Hepatocyte (in vitro differentiated cells): ENCODE measurements around the gene SLC29A3. TPM values are rescaled to one million over a fixed set of nuclear protein-coding genes. Genes with fewer than 3 reads are reported as not detected.

ENCODE experiments used
- DNase-seq: peaks from one replicate; pipeline ENCODE4 v3.0.0-alpha.2; 2016; ENCODE audit warnings: low spot score
- H2AFZ ChIP-seq: fragments of 200-600 bp; sonication (generic); 2 replicates; pipeline ENCODE4 v1.6.0; 2016; ENCODE audit warnings: antibody characterized with exemption, mild to moderate bottlenecking
- H3K27ac ChIP-seq: fragments of 200-600 bp; sonication (generic); 2 replicates; pipeline ENCODE4 v1.5.1; 2016; ENCODE audit warnings: mild to moderate bottlenecking
- H3K27me3 ChIP-seq: fragments of 200-600 bp; sonication (generic); 2 replicates; pipeline ENCODE4 v1.6.1; 2016
- H3K36me3 ChIP-seq: fragments of 200-600 bp; sonication (generic); replicated peaks from 2 replicates; pipeline ENCODE4 v1.5.1; 2016; ENCODE audit warnings: low read depth; ENCODE audit not compliant: insufficient read depth
- H3K4me1 ChIP-seq: fragments of 200-600 bp; sonication (generic); 2 replicates; pipeline ENCODE4 v1.5.1; 2016; ENCODE audit warnings: mild to moderate bottlenecking, moderate library complexity; ENCODE audit not compliant: insufficient read depth
- H3K4me2 ChIP-seq: fragments of 200-600 bp; sonication (generic); 2 replicates; pipeline ENCODE4 v1.6.0; 2016
- H3K4me3 ChIP-seq: fragments of 200-600 bp; sonication (generic); 2 replicates; pipeline ENCODE4 v1.5.1; 2016; ENCODE audit warnings: mild to moderate bottlenecking
- H3K79me2 ChIP-seq: fragments of 200-600 bp; sonication (generic); 2 replicates; pipeline ENCODE4 v1.6.0; 2017; ENCODE audit warnings: mild to moderate bottlenecking
- H3K9me2 ChIP-seq: fragments of 200-600 bp; sonication (generic); replicated peaks from 2 replicates; pipeline ENCODE4 v1.6.0; 2017; ENCODE audit warnings: mild to moderate bottlenecking; ENCODE audit not compliant: insufficient read depth
- H3K9me3 ChIP-seq: fragments of 200-600 bp; sonication (generic); 2 replicates; pipeline ENCODE4 v1.5.1; 2016; ENCODE audit warnings: low read depth, mild to moderate bottlenecking
- H4K20me1 ChIP-seq: fragments of 200-600 bp; sonication (generic); 2 replicates; pipeline ENCODE4 v1.6.0; 2016; ENCODE audit warnings: mild to moderate bottlenecking; ENCODE audit not compliant: insufficient read depth, poor library complexity, severe bottlenecking
- CTCF ChIP-seq: fragments of 200-600 bp; sonication (generic); IDR thresholded peaks from 2 replicates; pipeline ENCODE4 v1.5.1; 2016; ENCODE audit warnings: antibody characterized with exemption, mild to moderate bottlenecking; ENCODE audit not compliant: poor library complexity
- EZH2 ChIP-seq: fragments of 200-600 bp; sonication (generic); IDR thresholded peaks from 2 replicates; pipeline ENCODE4 v1.6.1; 2016; ENCODE audit warnings: antibody characterized with exemption, mild to moderate bottlenecking, borderline replicate concordance
- EZH2phosphoT487 ChIP-seq: fragments of 200-600 bp; sonication (generic); IDR thresholded peaks from one replicate; pipeline ENCODE4 v1.6.1; 2018; ENCODE audit warnings: antibody characterized with exemption, mild to moderate bottlenecking, low read depth, moderate library complexity; ENCODE audit not compliant: unreplicated experiment, severe bottlenecking
- WGBS: methylation state at CpG from one replicate; pipeline ENCODE4 v1.1.6; 2016; ENCODE audit warnings: low lambda C conversion rate; ENCODE audit errors: missing lambda C conversion rate; 5-methylcytosine and 5-hydroxymethylcytosine counted together
- polyA plus RNA-seq: library from polyadenylated mRNA; unstranded; fragments of >200 nt; fragmentation: Nextera tagmentation; extraction: Ambion mirVana; gene quantifications from 2 replicates; pipeline ENCODE4 v1.2.1, GENCODE V29; 2016
- total RNA-seq: library from RNA; depleted of rRNA; stranded (reverse); fragments of >200 nt; gene quantifications from 2 replicates; pipeline ENCODE4 v1.2.3, GENCODE V29; 2014

SLC29A3 gene
- total and polyA plus RNA-seq, 2 experiments from 2014 or later = 8.4 to 12.0 TPM

GRCh38 chr10:71285180-71285545 lies 33.9 kb upstream of the SLC29A3 start:
- H2AFZ ChIP-seq = no peak overlapping the region
- no peak overlapping the region for H3K4me2 ChIP-seq
- DNase-seq = peak; percentile 81
- H3K27ac ChIP-seq = no peak overlapping the region
- H3K4me3 ChIP-seq = no peak overlapping the region
- H3K36me3 ChIP-seq = no peaks in the 10 kb centered on the region
- 70% methylated on average over 11 of the region's 11 CpGs for WGBS
- H3K9me2 ChIP-seq = no peaks in the 10 kb centered on the region
- peak; percentile 76 for TF ChIP-seq CTCF
- no peak for TF ChIP-seq EZH2phosphoT487
- peaks cover under 1% of the 10 kb centered on the region for H3K4me1 ChIP-seq
- no peaks in the 10 kb centered on the region for H4K20me1 ChIP-seq
- no peaks in the 10 kb centered on the region for H3K9me3 ChIP-seq
- no peaks in the 10 kb centered on the region for H3K79me2 ChIP-seq
- no peaks in the 10 kb centered on the region for H3K27me3 ChIP-seq

- Histone ChIP-seq H3K36me3 (no peaks in the 10 kb centered on the region), H3K4me2 (no peak overlapping the region), H3K4me3 (no peak overlapping the region), H3K9me2 (no peaks in the 10 kb centered on the region), H3K4me1 (peaks cover 8% of the 10 kb centered on the region), H3K79me2 (no peaks in the 10 kb centered on the region), H3K27ac (no peak overlapping the region), H3K9me3 (no peaks in the 10 kb centered on the region), H3K27me3 (no peaks in the 10 kb centered on the region), H2AFZ (no peak overlapping the region), H4K20me1 (no peaks in the 10 kb centered on the region)
- WGBS = 86% methylated on average over 4 of the region's 4 CpGs
- TF ChIP-seq EZH2 (no peak), EZH2phosphoT487 (no peak), CTCF (no peak)
- no peak for DNase-seq
Measured at GRCh38 chr10:71285986-71286385, 33.1 kb upstream of the SLC29A3 start.

- Histone ChIP-seq H3K27me3 (no peaks in the 10 kb centered on the region), H3K9me2 (no peaks in the 10 kb centered on the region), H3K4me2 (no peak overlapping the region), H3K4me1 (peaks cover 8% of the 10 kb centered on the region), H3K27ac (no peak overlapping the region), H4K20me1 (no peaks in the 10 kb centered on the region), H3K9me3 (no peaks in the 10 kb centered on the region), H3K79me2 (no peaks in the 10 kb centered on the region), H3K36me3 (no peaks in the 10 kb centered on the region), H2AFZ (no peak overlapping the region), H3K4me3 (no peak overlapping the region)
- DNase-seq = no peak
- TF ChIP-seq EZH2 = no peak
- no peak for TF ChIP-seq EZH2phosphoT487
- TF ChIP-seq CTCF = no peak
- WGBS = 95% methylated on average over 17 of the region's 17 CpGs
Measured at GRCh38 chr10:71286521-71287294, 32.4 kb upstream of the SLC29A3 start.
